SK-N-MC (cell line): Measurements from ENCODE around the gene CADPS2.

Source experiments
- DNase-seq: peaks from one replicate; pipeline ENCODE4 v3.0.0-alpha.2; 2011; ENCODE audit warnings: low read depth, low spot score
- H3K27ac ChIP-seq: fragments of 200-600 bp; sonication (generic); 2 replicates; pipeline ENCODE4 v1.5.1; 2016; ENCODE audit warnings: mixed run types
- H3K36me3 ChIP-seq: fragments of 200-600 bp; sonication (generic); 2 replicates; pipeline ENCODE4 v1.6.1; 2017; ENCODE audit warnings: antibody characterized with exemption, low read length, mixed read lengths; ENCODE audit not compliant: insufficient read depth
- H3K4me3 ChIP-seq: fragments of 200-600 bp; sonication (generic); 2 replicates; pipeline ENCODE4 v1.5.1; 2016
- H3K9ac ChIP-seq: fragments of 200-600 bp; sonication (generic); 2 replicates; pipeline ENCODE4 v1.8.0; 2017; ENCODE audit warnings: mixed run types, mixed read lengths; ENCODE audit not compliant: insufficient read length
- H3K9me3 ChIP-seq: fragments of 200-600 bp; sonication (generic); 2 replicates; pipeline ENCODE4 v1.6.1; 2017; ENCODE audit warnings: low read depth, mild to moderate bottlenecking, antibody characterized with exemption, low read length, moderate library complexity, mixed read lengths
- EZH2 ChIP-seq: fragments of 200-600 bp; sonication (generic); IDR thresholded peaks from one replicate; pipeline ENCODE4 v1.6.1; 2017; ENCODE audit warnings: antibody characterized with exemption
- FOXP2 ChIP-seq: optimal IDR thresholded peaks from 2 replicates; pipeline ENCODE3; 2011; ENCODE audit warnings: mild to moderate bottlenecking, moderate library complexity; ENCODE audit not compliant: insufficient read depth; ENCODE audit errors: extremely low read length, control extremely low read depth
- POLR2AphosphoS5 ChIP-seq: IDR thresholded peaks from 2 replicates; pipeline ENCODE4 v1.6.1; 2012; ENCODE audit warnings: mild to moderate bottlenecking, low read depth, low read length, borderline replicate concordance

Gene CADPS2

DNA sequence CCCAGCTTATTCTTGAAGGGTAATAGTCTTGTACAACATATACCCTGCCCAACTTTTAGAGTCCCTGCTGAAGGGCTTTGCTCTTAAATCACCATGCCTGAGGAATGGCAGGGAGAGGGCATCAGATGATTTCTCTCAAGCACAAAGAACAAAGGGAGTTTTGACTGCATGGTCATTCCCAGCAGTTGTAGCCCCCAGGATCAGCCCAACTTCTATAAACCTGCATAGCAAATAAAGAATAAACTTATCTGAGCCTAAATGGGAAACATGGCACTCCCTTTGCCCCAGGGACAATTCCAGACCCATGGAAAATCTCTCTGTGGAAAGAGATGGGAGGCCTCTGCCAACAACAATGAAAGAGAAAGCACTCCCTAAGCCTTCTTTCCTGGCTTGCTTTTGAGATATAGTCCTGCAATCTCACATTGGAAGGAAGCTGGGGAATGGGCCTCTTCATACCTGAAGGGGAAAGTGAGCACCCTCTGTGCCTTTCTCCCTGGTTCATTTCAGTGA lies 18.7 kb downstream of the CADPS2 start:
- Histone ChIP-seq H3K9ac (no peak overlapping the region), H3K4me3 (no peak overlapping the region), H3K9me3 (peaks cover 9% of the 10 kb centered on the region; the same call in 1 of the 2 replicates), H3K36me3 (peaks cover 21% of the 10 kb centered on the region), H3K27ac (no peak overlapping the region)
- no peak for DNase-seq
- TF ChIP-seq FOXP2 (no peak), POLR2AphosphoS5 (no peak), EZH2 (no peak)

DNA sequence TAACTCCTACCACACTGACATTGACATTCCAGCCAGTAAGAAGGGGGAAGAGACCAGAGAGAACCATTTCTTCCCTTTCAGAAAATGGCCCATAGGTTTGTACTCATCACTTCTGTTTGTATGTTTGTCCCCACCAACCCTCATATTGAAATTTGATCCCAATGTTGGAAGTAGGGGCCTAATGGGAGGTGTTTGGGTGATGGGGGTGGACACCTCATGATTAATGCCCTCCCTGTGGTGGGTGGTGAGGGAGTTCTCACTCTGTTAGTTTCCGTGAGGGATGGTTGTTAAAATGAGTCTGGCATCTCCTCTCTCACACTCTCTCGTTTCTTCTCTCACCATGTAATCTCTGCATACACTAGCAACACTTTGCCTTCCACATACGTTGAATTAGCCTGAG lies 21.4 kb downstream of the CADPS2 start:
- no peaks in the 10 kb centered on the region for H3K9me3 ChIP-seq
- H3K36me3 ChIP-seq = peaks cover 14% of the 10 kb centered on the region
- H3K27ac ChIP-seq = no peak overlapping the region
- no peak for TF ChIP-seq FOXP2
- TF ChIP-seq POLR2AphosphoS5 = no peak
- DNase-seq = no peak
- H3K9ac ChIP-seq = no peak overlapping the region
- no peak overlapping the region for H3K4me3 ChIP-seq

DNA sequence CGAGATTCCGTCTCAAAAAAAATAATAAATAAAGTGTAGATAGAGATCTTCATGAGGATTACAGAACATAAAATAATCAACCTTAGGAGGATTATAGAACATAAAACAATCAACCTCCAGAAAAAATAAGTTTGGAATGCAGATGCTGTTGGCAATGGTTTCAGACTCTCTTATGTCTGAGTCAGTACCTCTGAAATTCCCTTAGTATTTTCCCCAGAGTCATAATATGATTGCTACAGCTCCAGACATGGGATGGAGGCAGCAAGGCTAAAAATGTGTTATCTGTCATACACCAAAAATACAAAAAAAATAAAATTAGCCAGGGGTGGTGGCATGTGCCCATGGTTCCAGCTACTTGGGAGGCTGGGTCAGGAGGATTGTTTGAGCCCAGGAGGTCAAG lies 22.2 kb downstream of the CADPS2 start:
- no peak for DNase-seq
- Histone ChIP-seq H3K27ac (no peak overlapping the region), H3K4me3 (no peak overlapping the region), H3K9me3 (no peaks in the 10 kb centered on the region), H3K36me3 (peaks cover 8% of the 10 kb centered on the region), H3K9ac (no peak overlapping the region)
- TF ChIP-seq EZH2 (no peak), POLR2AphosphoS5 (no peak), FOXP2 (no peak)

DNA sequence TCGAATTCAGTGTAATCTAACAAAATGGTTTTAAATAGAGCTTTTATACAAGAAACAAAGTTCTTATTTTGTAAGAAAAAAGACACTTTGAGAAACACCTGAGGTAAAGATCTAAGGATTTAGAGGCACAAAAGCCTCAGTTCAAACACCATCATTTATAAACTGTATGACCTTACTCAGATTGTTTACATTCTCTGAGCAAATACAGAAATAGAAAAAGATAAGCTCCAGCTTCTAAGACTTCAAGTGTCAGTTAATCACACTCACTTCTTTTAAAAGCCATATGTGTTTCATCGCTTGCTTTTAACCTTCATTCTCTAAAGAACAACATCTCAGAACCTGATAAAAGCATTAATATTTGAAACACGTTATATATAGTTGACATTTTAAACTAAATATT lies 27.9 kb downstream of the CADPS2 start:
- Histone ChIP-seq H3K36me3 (peaks cover 7% of the 10 kb centered on the region), H3K27ac (no peak overlapping the region), H3K4me3 (no peak overlapping the region), H3K9ac (no peak overlapping the region), H3K9me3 (no peaks in the 10 kb centered on the region)
- no peak for TF ChIP-seq FOXP2
- no peak for TF ChIP-seq EZH2
- TF ChIP-seq POLR2AphosphoS5 = no peak
- DNase-seq = no peak

DNA sequence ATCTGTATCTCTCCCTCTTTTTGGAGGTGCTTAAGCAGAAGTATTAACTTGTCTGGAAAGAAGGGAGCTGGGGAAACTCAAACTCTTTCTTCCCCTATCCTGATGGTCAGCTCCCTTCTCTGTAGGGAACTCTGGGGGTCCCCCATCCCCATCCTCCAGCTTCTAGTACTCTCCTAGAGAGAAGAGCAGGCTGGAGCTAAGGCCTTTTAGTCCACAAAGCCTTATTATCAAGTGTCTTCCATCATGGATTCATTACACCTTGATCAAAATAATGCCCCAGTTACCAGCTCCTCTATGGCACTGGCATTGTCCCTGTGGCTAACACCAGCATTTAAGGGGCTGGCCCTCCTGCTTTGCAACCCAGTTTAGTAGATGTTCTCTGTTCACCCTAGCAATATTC lies 35.7 kb downstream of the CADPS2 start:
- TF ChIP-seq FOXP2 (no peak), EZH2 (no peak), POLR2AphosphoS5 (no peak)

DNA sequence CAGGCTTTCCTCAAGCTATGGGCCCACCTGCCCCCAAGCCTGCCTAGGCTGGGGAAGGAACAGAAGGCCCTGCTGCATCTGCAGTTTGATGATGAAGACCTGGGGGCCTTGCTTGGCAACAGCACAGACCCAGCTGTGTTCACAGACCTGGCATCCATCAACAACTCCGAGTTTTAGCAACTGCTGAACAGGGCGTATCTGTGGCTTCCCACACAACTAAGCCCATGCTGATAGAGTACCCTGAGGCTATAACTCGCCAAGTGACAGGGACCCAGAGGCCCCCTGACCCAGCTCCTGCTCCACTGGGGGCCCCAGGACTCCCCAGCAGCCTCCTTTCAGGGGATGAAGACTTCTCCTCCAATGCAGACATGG lies 36.3 kb downstream of the CADPS2 start:
- no peak for DNase-seq
- H3K27ac ChIP-seq = no peak overlapping the region
- TF ChIP-seq POLR2AphosphoS5 = no peak
- TF ChIP-seq EZH2 = no peak
- no peak for TF ChIP-seq FOXP2
- peaks cover 14% of the 10 kb centered on the region; the same call in 1 of the 2 replicates for H3K36me3 ChIP-seq
- no peak overlapping the region for H3K9ac ChIP-seq
- no peak overlapping the region for H3K4me3 ChIP-seq
- H3K9me3 ChIP-seq = no peaks in the 10 kb centered on the region

More for the DNA sequence above, 35.7 kb downstream of the CADPS2 start:
- Histone ChIP-seq H3K27ac (no peak overlapping the region), H3K9me3 (no peaks in the 10 kb centered on the region), H3K9ac (no peak overlapping the region), H3K4me3 (no peak overlapping the region), H3K36me3 (peaks cover 14% of the 10 kb centered on the region; the same call in 1 of the 2 replicates)
- no peak for DNase-seq

DNA sequence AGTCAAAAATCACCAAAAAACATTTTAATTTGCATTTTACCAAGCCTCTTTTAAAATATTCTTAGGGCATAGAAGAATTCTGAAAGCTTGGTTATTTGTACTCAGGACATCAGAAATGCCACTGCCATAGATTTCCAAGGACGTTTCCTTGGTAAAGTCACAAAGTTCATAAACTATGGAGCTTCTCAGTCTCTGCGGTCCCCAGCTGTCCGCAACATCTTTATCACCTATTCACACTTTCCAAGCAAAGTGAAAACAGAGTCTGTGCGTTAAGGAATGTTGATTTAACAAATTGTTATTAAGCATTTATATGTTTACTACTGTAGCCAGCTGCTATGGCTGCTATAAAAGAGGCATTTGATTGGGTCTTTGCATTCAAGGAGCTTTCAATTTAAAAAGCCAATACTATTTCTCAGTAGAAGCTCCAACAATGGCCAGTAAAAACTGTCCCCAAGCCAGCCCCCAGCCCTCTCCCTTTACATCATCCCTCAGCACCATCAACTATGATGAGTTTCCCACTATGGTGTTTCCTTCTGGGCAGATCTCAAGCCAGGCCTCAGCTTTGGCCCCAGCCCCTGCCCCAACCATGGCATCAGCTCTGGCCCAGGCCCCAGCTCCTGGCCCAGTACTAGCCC lies 36.8 kb downstream of the CADPS2 start:
- H3K9ac ChIP-seq = no peak overlapping the region
- TF ChIP-seq POLR2AphosphoS5 (no peak), EZH2 (no peak), FOXP2 (no peak)
- peaks cover 14% of the 10 kb centered on the region; the same call in 1 of the 2 replicates for H3K36me3 ChIP-seq
- DNase-seq = no peak
- no peaks in the 10 kb centered on the region for H3K9me3 ChIP-seq
- H3K4me3 ChIP-seq = no peak overlapping the region
- 0 out of 2 replicates have a peak overlapping the region, but pooled peaks have one; percentile 32 for H3K27ac ChIP-seq

DNA sequence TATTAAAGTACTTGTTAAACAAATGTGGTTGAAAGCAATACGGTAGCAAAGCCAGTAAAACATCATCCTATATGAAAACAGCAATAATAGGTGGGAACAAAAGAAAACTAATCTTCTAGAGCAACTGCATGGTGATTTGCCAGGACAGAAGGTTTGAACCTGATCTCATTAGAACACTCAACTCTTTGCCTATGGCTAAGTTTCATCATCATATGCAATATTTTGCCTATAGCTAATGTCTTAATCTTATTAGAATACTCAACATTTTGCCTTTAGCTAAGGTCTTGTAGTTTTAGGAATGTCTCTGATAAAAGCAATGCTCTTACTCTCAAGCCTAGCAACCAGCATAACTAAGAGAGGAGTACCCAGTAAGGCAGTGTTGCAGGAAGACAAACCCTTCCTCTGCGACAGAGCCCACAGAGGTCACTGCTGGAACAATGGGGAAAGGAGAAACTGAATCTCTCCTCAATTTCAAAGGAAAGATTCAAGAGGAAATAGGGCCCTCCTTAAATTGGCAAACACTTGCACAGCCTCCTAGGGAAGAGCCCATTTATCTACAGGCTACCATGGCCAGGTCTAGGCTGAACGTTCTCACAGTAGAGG lies 38.3 kb downstream of the CADPS2 start:
- DNase-seq = peak; percentile 87
- no peak overlapping the region for H3K9ac ChIP-seq
- TF ChIP-seq FOXP2 = no peak
- TF ChIP-seq POLR2AphosphoS5 = peak; percentile 53; the same call in 1 of the 2 replicates
- peak overlapping the region; percentile 80 for H3K27ac ChIP-seq
- peak overlapping the region; percentile 40 for H3K4me3 ChIP-seq
- peaks cover 14% of the 10 kb centered on the region; the same call in 1 of the 2 replicates for H3K36me3 ChIP-seq
- no peaks in the 10 kb centered on the region for H3K9me3 ChIP-seq
